OCI-LY7 (cell line): Measurements from ENCODE around the gene IGFBP2. TPM values are rescaled to one million over a fixed set of nuclear protein-coding genes. Genes with fewer than 3 reads are reported as not detected.
A peak's percentile ranks its signal among the peaks of the same experiment; 100 is the strongest.

ENCODE experiments used
- BruUV-seq: library from RNA; stranded (reverse); fragments of 400-500 nt; replicated peaks from 2 replicates; lab custom pipeline; 2021; lab: Mats Ljungman, UMichigan
- CTCF ChIA-PET: fragments of 300-600 bp; sonication (Branson Sonifier 250); formaldehyde crosslinking; loops from one replicate; lab custom pipeline; 2022; ENCODE audit warnings: antibody characterized with exemption; ENCODE audit not compliant: unreplicated experiment; lab: Charles Lee
- POLR2A ChIA-PET: fragments of 300-600 bp; sonication (Branson Sonifier 250); formaldehyde crosslinking; loops from one replicate; lab custom pipeline; 2022; ENCODE audit warnings: antibody characterized with exemption; lab: Charles Lee
- DNase-seq: peaks from one replicate; pipeline ENCODE4 v3.0.0-alpha.2; 2015; ENCODE audit warnings: low spot score
- H2AFZ ChIP-seq: fragments of 200-600 bp; sonication (generic), shearing (Covaris generic); 2 replicates; pipeline ENCODE4 v1.6.1; 2014; ENCODE audit warnings: mild to moderate bottlenecking, antibody characterized with exemption, low read length, moderate library complexity
- H3K27ac ChIP-seq: fragments of 200-600 bp; sonication (generic); 2 replicates; pipeline ENCODE4 v1.5.1; 2014; ENCODE audit warnings: mixed run types, low read depth, mild to moderate bottlenecking, moderate library complexity, low read length, inconsistent platforms; ENCODE audit not compliant: poor library complexity, severe bottlenecking
- H3K36me3 ChIP-seq: fragments of 200-600 bp; sonication (generic); 2 replicates; pipeline ENCODE4 v1.6.1; 2014; ENCODE audit warnings: mild to moderate bottlenecking, antibody characterized with exemption, low read length, moderate library complexity, mixed read lengths; ENCODE audit not compliant: insufficient read depth
- H3K4me1 ChIP-seq: fragments of 200-600 bp; sonication (generic); 2 replicates; pipeline ENCODE4 v1.5.1; 2014; ENCODE audit warnings: mild to moderate bottlenecking, low read length; ENCODE audit not compliant: insufficient read depth, poor library complexity, severe bottlenecking
- H3K4me2 ChIP-seq: fragments of 200-600 bp; sonication (generic); 2 replicates; pipeline ENCODE4 v1.6.1; 2014; ENCODE audit warnings: mild to moderate bottlenecking, low read length
- H3K4me3 ChIP-seq: fragments of 200-600 bp; sonication (generic); 2 replicates; pipeline ENCODE4 v1.5.1; 2014; ENCODE audit warnings: mild to moderate bottlenecking, low read depth, low read length; ENCODE audit not compliant: poor library complexity, severe bottlenecking
- H3K79me2 ChIP-seq: fragments of 200-600 bp; sonication (generic); 2 replicates; pipeline ENCODE4 v1.6.1; 2016; ENCODE audit warnings: low read depth, mild to moderate bottlenecking, low read length, moderate library complexity, mixed read lengths; ENCODE audit not compliant: insufficient read depth
- H3K9me2 ChIP-seq: fragments of 200-600 bp; sonication (generic); 2 replicates; pipeline ENCODE4 v1.6.1; 2016; ENCODE audit warnings: mild to moderate bottlenecking, low read length, mixed read lengths; ENCODE audit not compliant: insufficient read depth
- H3K9me3 ChIP-seq: fragments of 200-600 bp; sonication (generic); 2 replicates; pipeline ENCODE4 v1.6.1; 2014; ENCODE audit warnings: mild to moderate bottlenecking, mixed run types, low read length, mixed read lengths
- H4K20me1 ChIP-seq: fragments of 200-600 bp; sonication (generic); 2 replicates; pipeline ENCODE4 v1.6.1; 2014; ENCODE audit warnings: mild to moderate bottlenecking, antibody characterized with exemption, low read length, moderate library complexity, mixed read lengths; ENCODE audit not compliant: insufficient read depth
- EZH2phosphoT487 ChIP-seq: fragments of 200-600 bp; sonication (generic); IDR thresholded peaks from 2 replicates; pipeline ENCODE4 v1.6.1; 2018; ENCODE audit warnings: low read depth, borderline replicate concordance, mild to moderate bottlenecking, mixed run types, antibody characterized with exemption, low read length, moderate library complexity, mixed read lengths
- intact Hi-C: fragments of 100-400 bp; cut with micrococcal nuclease; formaldehyde crosslinking; loops from one replicate; pipeline ENCODE4 v1.10.0; 2022; ENCODE audit not compliant: unreplicated experiment
- total RNA-seq, 2 experiments: library from RNA; depleted of rRNA in 1 of 2; stranded (reverse); fragments of >200 nt in 1 of 2; shearing (Covaris generic) in 1 of 2; gene quantifications; 2 replicates each; pipeline ENCODE4 v1.2.3, GENCODE V29; 2014 to 2022
- TF ChIP-seq, protein P1 (sequence below): fragments of 200-600 bp; sonication (generic); conservative IDR thresholded peaks from 2 replicates; pipeline ENCODE4 v1.5.1; 2014; ENCODE audit warnings: mild to moderate bottlenecking, antibody characterized with exemption, low read length, moderate library complexity, mixed read lengths

IGFBP2 gene
- total RNA-seq, 2 experiments from 2014 or later = 0.66 TPM; not detected in 1

- ChIA-PET CTCF (interaction anchor here (0.8 to 1.0 kb wide), 3 partner anchors 44 to 149 kb away, joined by 3 to 6 read pairs (median 4); no protein-coding TSS in a partner anchor), POLR2A (interaction anchor here (1.1 kb wide), 1 partner anchor 150 kb away, joined by 3 read pairs; no protein-coding TSS in a partner anchor)
- H3K9me3 ChIP-seq = no peaks in the 10 kb centered on the region
- no peaks in the 10 kb centered on the region for H3K4me1 ChIP-seq
- no peak overlapping the region for H3K27ac ChIP-seq
- intact Hi-C loops = loop anchor here (1.0 to 10.0 kb wide), 2 partner anchors 147 to 442 kb away; no protein-coding TSS in a partner anchor
- no peak overlapping the region for H3K4me2 ChIP-seq
- no peaks in the 10 kb centered on the region for H4K20me1 ChIP-seq
- DNase-seq = peak; percentile 74
- no TSS peak for BruUV-seq
- H3K9me2 ChIP-seq = no peaks in the 10 kb centered on the region
- no peaks in the 10 kb centered on the region for H3K79me2 ChIP-seq
- no peak overlapping the region for H3K4me3 ChIP-seq
- H3K36me3 ChIP-seq = no peaks in the 10 kb centered on the region
- no peak for TF ChIP-seq EZH2phosphoT487
- TF ChIP-seq, protein P1, sequence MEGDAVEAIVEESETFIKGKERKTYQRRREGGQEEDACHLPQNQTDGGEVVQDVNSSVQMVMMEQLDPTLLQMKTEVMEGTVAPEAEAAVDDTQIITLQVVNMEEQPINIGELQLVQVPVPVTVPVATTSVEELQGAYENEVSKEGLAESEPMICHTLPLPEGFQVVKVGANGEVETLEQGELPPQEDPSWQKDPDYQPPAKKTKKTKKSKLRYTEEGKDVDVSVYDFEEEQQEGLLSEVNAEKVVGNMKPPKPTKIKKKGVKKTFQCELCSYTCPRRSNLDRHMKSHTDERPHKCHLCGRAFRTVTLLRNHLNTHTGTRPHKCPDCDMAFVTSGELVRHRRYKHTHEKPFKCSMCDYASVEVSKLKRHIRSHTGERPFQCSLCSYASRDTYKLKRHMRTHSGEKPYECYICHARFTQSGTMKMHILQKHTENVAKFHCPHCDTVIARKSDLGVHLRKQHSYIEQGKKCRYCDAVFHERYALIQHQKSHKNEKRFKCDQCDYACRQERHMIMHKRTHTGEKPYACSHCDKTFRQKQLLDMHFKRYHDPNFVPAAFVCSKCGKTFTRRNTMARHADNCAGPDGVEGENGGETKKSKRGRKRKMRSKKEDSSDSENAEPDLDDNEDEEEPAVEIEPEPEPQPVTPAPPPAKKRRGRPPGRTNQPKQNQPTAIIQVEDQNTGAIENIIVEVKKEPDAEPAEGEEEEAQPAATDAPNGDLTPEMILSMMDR = peak; percentile 95
- H2AFZ ChIP-seq = no peak overlapping the region
Measured at GRCh38 chr2:216666461-216667233, 33.4 kb downstream of the IGFBP2 start.

DNA sequence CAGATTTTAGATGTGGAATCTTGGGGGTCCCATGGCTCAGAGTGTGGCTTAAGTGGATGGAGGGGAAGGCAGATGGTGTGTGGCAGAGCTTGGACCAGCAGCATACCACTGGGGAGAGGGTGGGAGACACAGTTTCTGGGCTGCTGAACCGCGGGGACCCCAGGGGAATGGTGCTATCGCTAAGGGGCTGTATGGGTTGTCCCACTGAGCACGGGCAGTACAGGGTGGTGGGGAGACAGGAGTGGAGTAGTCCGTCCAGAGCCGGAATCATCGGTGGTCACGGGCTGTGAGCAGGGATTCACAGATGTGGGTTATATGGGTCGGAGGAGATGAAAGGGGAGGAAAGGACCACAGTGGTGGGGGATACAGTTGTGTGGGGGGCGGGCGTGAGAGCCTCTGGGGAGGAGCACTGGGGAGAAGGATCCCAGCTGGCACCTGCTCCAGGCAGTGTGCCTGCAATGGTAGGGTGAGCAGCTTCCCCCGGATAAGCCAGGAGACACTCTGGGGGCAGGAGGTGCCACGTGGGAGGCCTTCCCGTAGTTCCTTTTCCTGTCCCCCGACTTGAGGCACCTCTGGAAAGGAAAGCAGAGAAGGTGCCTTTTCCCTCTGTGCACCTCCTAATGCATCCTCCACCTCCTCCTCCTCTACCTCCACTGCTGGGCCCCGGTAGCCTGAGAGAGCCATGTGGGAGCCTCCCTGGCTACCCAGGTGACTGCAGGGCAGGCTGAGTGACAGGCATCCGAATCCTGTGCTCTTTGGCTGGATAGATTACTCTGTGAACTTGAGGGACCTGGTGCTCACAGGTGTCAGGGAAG lies 37.3 kb downstream of the IGFBP2 start:
- Histone ChIP-seq H3K9me3 (no peaks in the 10 kb centered on the region), H3K4me2 (no peak overlapping the region), H3K4me1 (no peaks in the 10 kb centered on the region), H3K79me2 (no peaks in the 10 kb centered on the region), H3K9me2 (no peaks in the 10 kb centered on the region), H3K36me3 (no peaks in the 10 kb centered on the region), H4K20me1 (no peaks in the 10 kb centered on the region), H3K4me3 (no peak overlapping the region), H2AFZ (no peak overlapping the region), H3K27ac (no peak overlapping the region)
- intact Hi-C loops = no loop called here
- BruUV-seq = no TSS peak
- ChIA-PET CTCF (no interaction called here), POLR2A (no interaction called here)
- TF ChIP-seq EZH2phosphoT487 = no peak
- TF ChIP-seq, protein P1 = no peak
- DNase-seq = no peak
